Anterior cingulate cortex (tissue), 58 donors: ENCODE measurements around the gene SPRR2D.
A peak's percentile ranks its signal among the peaks of the same experiment; 100 is the strongest.
"Not testable (repeated sequence)": the region's sequence is repeated elsewhere in the genome, so short reads cannot be mapped to it uniquely, and the experiment has no call there.

Experiments
- DNase-seq, 58 donors: peaks; one replicate each; lab custom pipeline; 2025; lab: John Stamatoyannopoulos, UW

SPRR2D gene

DNA sequence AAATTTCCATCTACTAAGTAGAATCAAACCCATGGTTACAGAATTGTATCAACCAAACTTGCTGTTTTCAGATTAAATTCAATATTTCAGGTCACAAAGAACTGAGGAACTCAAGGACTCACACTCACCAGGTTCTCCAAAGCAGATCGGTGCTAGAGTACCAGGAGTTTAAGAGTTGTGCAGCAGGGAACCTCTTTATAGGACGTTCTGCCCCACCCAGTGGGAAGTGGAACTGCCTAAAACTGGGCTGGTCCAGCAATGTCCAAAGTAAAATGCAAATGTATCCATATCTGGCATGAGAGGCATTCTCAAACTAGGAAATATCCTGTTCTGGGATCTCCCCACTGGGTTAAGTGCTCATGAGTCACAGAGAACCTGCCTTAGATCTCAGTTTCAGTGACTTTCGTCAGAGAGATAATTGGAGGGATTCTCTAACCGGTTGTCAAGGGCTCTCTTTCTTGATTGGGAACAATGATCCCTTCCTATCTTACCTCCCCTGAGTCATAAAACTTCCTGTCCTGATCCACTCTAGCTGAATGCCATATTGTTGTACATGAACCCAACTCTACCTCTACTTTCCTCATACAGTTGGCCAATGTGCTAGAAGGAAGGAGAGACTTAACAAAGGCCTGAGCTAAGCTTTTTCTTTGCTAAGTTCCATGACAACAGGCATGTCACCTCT, at the start of gene SPRR2D:
Gene SPRR2D (minus strand): TSS at position 171 of the 682 bp plus-strand sequence. CDS start 774 bp downstream, outside the sequence.
- DNase-seq: no peak

DNA sequence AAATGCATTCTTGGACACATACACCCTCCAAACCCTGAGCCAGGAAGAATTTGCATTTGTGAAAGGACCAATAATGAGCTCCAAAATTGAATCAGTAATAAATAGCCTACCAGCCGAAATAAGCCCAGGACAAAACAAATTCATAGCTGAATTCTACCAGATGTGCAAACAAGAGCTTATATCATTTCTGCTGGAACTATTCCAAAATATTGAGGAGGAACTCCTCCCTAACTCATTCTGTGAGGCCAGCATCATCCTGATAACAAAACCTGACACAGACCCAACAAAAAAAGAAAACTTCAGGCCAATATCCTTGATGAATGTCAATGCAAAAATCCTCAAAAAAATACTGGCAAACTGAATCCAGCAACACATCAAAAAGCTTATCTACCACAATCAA, 46.7 kb upstream of the SPRR2D start:
- no peak for DNase-seq

DNA sequence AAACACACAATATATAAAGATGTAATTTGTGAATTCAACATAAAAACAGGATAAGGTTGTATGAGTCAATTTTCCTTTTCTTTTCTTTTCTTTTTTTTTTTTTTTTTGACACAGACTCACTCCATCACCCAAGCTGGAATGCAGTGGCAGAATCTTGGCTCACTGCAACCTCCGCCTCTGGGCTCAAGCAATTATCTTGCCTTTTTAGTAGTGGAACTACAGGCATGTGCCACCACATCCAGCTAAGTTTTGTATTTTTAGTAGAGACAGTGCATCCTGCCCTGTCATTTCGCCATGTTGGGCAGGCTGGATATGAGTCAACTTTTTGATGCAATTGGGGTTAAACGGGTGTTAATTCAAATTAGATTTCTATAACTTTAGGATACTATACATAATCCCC, 40.8 kb upstream of the SPRR2D start:
- no peak for DNase-seq

DNA sequence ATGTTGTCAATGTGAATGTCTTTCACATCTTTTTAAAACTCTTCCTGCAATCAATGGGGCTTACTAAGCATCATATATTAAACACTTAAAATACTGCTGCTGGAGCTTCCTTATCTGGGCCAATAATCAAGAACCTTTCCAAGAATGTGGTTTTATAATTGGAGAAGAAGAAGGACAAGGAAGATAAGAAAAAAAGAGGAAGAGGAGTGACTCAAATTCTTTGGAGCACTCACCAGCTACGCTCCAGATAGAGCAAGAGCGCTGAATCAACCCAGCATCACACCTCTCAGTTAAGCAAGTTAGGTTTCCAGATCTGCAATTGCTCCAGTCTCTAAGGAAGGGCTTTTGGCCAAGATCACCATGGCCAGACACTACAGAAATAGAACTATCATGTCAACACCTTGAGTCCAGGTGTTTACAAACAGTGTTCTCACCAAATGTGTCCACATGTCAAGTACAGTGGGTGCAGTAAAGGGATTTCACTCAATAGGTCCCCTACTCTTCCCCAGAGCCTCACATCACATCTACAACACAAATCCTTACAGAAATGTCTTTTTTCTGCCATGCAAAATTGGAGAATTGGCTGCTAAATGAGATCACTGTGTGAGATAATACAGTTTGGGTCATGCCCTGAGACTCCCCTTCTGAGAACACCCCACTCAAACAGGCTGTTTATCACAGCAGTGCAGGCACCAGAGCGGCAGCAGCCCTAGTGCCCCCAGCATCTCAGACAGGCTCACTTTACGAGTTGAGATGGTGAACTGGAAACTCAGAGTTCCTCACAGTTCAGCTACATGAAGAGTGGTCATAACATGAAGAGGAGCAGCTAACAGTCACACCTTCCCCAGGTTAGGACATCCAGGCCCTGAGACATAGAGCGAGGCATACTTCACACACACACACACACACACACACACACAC, 32.1 kb upstream of the SPRR2D start:
- no peak for DNase-seq

DNA sequence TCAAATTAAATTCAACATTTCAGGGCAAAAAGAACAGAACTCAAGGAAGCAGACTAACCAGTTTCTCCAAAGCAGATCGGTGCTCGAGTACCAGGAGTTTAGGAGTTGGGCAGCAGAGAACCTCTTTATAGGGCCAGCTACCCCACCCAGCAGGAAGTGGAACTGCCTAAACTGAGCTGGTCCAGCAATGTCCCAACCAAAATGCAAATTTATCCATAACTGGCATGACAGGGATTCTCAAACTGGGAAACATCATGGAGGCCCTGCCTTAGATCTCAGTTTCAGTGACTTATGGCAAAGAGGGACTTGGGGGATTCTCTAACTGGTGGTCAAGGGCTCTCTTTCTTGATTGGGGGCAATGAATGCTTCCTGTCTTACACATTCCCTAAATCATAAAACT, 30.6 kb upstream of the SPRR2D start, which contains the start of gene SPRR2B:
Gene SPRR2B (minus strand): TSS at position 101 of the 400 bp plus-strand sequence. CDS start 772 bp downstream, outside the sequence.
- no peak for DNase-seq

DNA sequence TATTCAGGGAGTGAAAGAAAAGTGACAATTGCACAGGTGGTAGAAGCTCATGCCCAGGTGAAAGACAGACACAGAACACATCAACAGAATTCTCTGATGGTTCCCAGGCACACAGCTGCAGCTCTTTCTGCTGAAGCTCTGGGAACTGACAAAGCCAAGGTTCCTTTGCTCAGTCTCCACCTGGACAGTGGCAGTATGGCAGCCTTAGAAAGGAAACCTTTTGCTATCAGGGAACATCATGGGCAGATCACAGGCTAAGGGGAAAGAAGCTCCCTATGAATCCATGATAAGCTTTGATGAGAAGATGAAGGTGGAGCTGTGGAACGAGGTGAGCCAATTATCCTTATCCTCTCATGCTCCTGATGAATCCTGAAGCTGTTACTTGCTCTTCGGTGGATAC, 29.3 kb upstream of the SPRR2D start:
- DNase-seq: no peak

DNA sequence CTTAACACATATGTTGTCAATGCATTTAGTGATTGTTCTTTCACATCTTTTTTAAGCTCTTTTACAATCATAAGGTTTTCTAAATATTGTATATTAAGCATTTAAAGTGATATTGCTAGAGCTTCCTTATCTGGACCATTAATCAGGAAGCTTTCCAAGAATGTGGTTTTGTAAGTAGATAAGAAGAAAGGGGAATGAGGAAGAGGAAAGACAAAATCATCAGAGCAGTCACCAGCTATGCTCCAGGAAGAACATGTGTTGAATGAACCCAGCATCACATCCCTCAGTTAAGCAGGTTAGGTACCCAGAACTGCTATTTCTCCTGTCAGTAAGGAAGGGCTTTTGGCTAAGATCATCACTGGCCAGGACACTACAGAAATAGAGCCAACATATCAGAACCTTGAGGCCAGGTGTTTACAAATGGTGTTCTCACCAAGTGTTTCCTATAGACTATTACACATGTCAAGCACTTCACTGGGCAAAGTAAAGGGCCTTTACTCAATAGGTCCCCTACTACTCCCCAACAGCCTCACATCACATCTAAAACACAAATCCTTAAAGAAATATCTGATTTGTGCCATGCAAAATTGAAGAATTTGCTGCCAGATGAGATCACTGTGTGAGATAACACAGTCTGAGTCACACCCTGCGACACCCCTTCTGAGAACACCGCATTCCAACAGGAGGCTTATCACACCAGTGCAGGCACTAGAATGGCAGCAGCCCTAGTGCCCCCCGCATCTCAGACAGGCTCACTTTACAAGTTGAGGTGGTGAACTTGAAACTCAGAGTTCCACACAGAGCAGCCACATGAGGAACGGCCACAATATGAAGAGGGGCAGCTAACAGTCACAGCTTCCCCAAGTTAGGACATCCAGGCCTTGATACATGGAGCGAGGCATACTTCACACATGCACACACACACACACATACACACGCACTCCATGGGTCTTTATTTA, 18.2 kb upstream of the SPRR2D start:
- no peak for DNase-seq

DNA sequence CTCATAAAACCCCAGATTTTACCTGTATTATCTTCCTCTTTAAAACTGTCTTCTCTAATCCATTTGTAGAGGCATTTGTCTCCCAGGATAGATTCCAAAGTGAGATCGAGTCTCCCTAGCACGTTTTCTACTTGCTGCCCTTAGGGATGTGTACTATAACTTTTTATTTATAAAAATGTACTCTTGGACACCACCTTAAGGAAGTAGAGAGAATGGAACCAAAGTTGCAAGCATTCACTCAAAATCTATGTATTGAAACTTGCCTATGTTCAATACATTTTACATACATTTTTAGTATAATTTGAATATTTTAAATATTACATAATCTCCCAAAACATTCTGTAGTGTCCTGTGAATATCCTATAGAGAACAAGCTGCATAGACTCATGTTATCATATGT, 17.2 kb upstream of the SPRR2D start:
- no peak for DNase-seq

DNA sequence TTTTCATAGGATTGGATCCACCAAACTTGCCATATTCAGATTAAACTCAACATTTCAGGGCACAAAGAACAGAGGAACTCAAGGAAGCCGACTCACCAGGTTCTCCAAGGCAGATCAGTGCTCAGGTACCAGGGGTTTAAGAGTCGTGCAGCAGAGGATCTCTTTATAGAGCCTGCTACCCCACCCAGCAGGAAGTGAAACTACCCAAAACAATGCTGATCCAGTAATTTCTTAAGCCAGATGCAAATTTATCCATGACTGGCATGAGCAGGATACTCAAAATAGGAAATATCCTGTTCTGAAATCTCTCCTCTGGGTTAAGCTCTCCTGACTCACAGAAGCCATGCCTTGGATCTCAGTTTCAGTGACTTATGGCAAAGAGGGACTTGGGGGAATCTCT, 16.5 kb upstream of the SPRR2D start, which contains the start of gene SPRR2A:
Gene SPRR2A (minus strand): TSS at position 138 of the 400 bp plus-strand sequence. CDS start 777 bp downstream, outside the sequence.
- DNase-seq: no peak

DNA sequence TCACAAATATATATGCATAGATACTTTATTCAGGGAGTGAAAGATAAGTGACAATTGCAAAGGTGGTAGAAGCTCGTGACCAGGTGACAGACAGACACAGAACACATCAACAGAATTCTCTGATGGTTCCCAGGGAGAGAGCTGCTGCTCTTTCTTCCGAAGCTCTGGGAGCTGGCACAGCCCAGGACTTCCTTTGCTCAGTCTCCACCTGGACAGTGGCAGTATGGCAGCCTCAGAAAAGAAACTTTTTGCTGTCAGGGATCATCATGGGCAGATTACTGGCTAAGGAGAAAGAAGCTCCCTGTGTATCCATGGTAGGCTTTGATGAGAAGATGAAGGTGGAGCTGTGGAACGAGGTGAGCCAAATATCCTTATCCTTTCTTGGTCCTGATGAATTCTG, 15.2 kb upstream of the SPRR2D start:
- DNase-seq: not testable (repeated sequence)

DNA sequence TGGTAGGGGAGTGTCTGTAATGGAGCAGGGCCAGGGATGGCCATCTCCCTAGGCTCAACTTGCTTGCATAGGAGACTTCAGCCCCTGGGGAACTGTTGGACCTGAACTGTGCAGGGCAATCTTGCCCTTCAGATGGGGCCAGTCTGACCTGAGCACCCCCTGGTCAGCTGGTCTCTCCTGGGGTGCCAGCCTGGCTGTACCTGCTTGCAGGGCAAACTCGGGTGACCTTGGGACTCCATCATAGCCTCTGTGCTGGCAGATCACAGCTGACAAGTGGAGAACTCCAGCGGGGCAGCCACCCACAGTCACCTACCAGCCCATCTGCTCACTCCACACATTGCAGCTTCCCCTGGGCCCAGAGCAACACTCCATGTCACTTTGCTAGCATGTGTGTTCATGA, 8.3 kb upstream of the SPRR2D start:
- DNase-seq: no peak

DNA sequence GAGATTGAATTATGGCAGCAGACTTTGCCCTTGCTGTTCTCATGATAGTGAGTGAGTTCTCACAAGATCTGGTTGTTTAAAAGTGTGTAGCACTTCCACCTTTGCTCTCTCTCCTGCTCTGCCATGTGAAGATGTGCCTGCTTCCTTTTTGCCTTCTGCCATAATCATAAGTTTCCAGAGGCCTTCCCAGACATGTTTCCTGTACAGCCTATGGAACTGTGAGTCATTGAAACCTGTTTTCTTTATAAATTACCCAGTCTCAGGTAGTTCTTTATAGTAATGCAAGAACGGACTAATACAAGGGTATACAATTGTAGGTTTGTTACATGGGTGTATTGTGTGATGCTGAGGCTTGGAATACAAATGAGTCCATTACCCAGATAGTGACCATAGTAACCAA, 5.7 kb downstream of the SPRR2D start:
- DNase-seq: no peak

DNA sequence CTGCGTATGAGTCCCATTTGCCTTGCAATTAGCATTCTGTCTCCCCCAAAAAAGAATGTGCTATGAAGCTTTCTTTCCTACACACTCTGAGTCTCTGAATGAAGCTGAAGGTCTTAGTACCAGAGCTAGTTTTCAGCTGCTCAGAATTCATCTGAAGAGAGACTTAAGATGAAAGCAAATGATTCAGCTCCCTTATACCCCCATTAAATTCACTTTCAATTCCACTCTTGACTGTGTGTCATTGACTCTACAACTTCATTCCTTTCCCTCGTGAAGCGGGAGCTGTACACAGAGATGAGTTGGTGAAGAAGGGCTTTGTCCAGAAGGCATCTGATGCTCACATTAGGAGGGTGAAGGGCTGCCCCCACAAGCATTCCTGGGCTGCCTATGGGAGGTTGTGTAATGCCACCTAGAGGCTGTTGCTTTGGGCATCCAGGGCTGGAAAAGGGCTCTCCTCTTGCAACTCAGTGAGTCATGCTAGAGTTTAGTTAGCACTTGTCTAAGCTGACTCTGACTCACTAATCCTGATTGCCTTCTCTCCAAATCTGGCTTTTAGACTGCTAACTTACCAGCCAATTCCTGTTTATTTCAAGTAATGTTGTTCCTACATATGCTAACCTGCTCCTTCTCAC, 8.1 kb downstream of the SPRR2D start:
- peak in 31 of 58 donors; percentile 1 to 54 (median 10) for DNase-seq

DNA sequence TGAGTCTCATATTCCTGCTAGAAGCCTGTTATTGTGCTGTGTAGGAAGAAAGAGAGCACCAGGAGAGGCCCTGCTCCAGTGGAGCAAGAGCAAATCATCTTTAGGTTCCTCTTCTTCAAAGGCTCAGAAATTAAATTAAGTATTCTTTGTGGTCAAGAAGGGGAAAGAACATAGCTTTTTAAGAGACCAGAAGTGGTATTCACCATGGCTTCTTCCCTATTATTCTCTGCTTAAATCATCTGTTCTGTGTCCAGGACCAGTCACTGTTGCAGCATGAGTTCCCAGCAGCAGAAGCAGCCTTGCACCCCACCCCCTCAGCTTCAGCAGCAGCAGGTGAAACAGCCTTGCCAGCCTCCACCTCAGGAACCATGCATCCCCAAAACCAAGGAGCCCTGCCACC, 8.8 kb downstream of the SPRR2D start:
- DNase-seq: no peak

DNA sequence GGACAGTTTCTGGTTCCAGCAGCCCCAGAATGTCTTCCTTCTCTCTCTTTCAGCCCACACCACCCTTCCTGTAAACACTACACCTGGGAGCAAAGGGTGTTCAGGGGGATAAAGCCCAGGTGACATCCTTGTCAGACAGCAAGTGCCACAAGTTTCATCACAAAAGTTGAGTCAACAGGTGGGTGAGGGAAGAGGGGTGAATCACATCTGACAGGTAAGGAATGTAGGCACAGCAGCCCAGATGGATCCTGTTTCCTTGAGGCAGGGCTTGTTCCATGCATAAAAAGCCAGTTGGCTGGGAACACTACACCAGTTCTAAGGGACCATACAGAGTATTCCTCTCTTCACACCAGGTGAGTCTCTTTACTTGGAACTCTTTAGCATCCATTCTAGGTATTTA, 10.0 kb downstream of the SPRR2D start, which contains the start of gene SPRR1B:
Gene SPRR1B (plus strand): TSS at position 309 of the 400 bp plus-strand sequence. CDS start 1,143 bp downstream, outside the sequence.
- no peak for DNase-seq

DNA sequence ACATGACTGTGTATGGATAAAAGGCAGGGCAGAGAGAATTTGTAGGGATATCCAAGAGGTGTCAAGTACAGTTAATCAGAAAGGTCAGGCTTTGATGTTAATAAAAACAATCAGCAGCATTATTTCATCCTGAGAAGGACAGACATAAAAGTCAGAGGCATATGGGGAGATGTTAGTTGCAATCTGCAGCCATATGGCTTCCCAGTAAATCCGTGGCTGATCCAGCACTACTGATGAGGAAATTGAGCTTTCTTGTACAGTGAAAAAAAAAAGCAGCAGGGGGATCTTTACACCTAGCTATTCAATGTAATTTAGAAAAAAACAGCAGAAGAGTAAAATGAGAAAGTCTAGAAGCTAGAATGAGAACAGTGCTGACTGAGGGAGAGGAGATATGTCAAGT, 12.2 kb downstream of the SPRR2D start:
- DNase-seq: no peak

DNA sequence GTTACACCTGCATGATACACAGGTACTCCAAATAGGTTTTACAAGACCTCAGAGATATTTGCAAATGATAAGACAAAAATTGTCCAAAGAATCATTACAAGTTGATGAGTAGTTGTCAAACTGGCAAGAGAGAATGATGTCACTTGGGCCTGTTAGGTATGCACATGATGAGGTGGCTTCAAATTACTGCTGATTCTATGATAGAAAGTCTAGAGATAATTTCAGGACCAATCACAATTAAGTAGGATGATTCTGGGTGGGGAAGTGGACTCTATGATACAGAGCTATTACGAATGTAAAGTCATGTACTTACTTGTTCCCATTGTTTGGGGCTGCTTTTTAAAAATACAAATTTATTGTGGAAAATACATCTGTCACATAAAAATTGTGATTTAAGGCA, 15.1 kb downstream of the SPRR2D start:
- no peak for DNase-seq

DNA sequence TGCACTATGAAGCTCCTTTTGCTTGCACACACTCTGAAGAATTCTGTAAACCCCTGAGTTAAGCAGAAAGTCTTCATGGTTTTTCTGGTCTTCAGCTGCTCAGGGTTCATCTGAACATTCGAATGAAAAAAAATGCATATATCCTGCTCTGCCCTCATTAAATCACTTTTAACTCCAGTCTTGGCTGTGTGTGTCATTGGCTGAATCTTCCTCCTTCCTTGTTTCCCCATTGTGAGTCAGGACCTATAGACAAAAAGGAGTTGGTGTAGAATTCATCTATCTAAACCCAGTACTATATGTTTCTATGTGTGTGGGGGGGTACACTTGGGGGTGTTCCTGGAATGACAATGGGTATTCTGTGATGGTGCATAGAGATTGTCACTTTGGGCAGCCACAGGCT, 16.5 kb downstream of the SPRR2D start:
- DNase-seq: no peak

DNA sequence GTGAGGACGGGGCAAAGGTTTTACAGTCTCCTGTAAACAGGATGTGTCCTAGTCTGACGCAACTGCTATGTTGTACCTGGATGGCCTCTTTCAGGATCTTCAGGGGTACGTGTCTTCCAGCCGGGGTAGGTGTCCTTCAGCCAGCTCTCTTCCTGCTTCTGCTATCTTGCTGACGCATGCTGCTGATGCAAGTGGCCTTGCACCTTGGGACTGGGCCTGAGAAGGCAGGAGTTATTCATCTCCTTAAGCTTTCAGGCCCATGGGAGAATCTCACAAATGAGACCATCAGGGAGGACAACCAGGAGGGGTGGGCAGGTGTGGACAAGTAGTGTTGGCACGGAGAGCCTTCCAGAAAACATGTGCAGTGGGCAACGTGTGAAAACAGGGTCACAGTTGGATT, 17.8 kb downstream of the SPRR2D start:
- DNase-seq: no peak

DNA sequence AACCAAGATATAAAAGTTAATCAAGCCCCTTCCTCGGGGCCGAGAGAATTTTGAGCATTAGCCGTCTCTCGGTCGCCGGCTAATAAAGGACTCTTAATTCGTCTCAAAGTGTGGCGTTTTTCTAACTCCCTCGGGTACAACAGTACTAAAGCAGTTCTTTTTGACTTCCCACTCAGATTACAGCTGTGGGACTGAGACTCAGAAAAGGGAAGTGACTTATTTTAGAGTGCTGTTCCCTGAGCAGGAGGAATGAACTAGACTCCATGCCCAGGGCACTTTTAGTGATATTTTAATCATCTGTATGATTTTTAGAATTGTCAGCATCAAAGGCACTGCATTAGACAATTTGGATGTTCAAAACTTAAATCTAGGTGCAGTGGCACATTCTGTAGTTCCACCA, 18.6 kb downstream of the SPRR2D start:
- not testable (repeated sequence) for DNase-seq
